Hepatocyte (in vitro differentiated cells): ENCODE measurements around the gene C6orf132.

ENCODE experiments used
- EZH2 ChIP-seq: fragments of 200-600 bp; sonication (generic); IDR thresholded peaks from 2 replicates; pipeline ENCODE4 v1.6.1; 2016; ENCODE audit warnings: antibody characterized with exemption, mild to moderate bottlenecking, borderline replicate concordance
- TF ChIP-seq, protein P1 (sequence below): fragments of 200-600 bp; sonication (generic); IDR thresholded peaks from 2 replicates; pipeline ENCODE4 v1.5.1; 2016; ENCODE audit warnings: antibody characterized with exemption, mild to moderate bottlenecking; ENCODE audit not compliant: poor library complexity

- TF ChIP-seq, protein P1, sequence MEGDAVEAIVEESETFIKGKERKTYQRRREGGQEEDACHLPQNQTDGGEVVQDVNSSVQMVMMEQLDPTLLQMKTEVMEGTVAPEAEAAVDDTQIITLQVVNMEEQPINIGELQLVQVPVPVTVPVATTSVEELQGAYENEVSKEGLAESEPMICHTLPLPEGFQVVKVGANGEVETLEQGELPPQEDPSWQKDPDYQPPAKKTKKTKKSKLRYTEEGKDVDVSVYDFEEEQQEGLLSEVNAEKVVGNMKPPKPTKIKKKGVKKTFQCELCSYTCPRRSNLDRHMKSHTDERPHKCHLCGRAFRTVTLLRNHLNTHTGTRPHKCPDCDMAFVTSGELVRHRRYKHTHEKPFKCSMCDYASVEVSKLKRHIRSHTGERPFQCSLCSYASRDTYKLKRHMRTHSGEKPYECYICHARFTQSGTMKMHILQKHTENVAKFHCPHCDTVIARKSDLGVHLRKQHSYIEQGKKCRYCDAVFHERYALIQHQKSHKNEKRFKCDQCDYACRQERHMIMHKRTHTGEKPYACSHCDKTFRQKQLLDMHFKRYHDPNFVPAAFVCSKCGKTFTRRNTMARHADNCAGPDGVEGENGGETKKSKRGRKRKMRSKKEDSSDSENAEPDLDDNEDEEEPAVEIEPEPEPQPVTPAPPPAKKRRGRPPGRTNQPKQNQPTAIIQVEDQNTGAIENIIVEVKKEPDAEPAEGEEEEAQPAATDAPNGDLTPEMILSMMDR = no peak
- TF ChIP-seq EZH2 = no peak
These were observed 24.6 kb downstream of the C6orf132 start for GRCh38 chr6:42117843-42118161.
